ENCODE results near the gene PPCDC.

PPCDC gene

GRCh38 chr15:74995779-74996765, 27.3 kb upstream of the PPCDC start:
- peak overlapping the region; percentile 48 for H3K4me3 ChIP-seq (ENCODE audit: low read depth, low read length)
- no peak for TF ChIP-seq CTCF (IDR thresholded peaks at IDR 0.05; ENCODE audit: borderline replicate concordance, insufficient read depth, low read depth, low read length)

- H3K4me3 ChIP-seq (ENCODE audit: low read depth, low read length), result no peak overlapping the region
- no peak for TF ChIP-seq CTCF (IDR thresholded peaks at IDR 0.05; ENCODE audit: borderline replicate concordance, insufficient read depth, low read depth, low read length)
Observed at GRCh38 chr15:74997141-74997540, 26.2 kb upstream of the PPCDC start.

GRCh38 chr15:74997543-74997942, 25.8 kb upstream of the PPCDC start:
- TF ChIP-seq CTCF (IDR thresholded peaks at IDR 0.05; ENCODE audit: borderline replicate concordance, insufficient read depth, low read depth, low read length), result no peak
- no peak overlapping the region for H3K4me3 ChIP-seq (ENCODE audit: low read depth, low read length)

GRCh38 chr15:75001310-75001709, 22.1 kb upstream of the PPCDC start:
- H3K4me3 ChIP-seq (ENCODE audit: low read depth, low read length), result no peak overlapping the region
- no peak for TF ChIP-seq CTCF (IDR thresholded peaks at IDR 0.05; ENCODE audit: borderline replicate concordance, insufficient read depth, low read depth, low read length)

- H3K4me3 ChIP-seq (ENCODE audit: low read depth, low read length), result no peak overlapping the region
- TF ChIP-seq CTCF (IDR thresholded peaks at IDR 0.05; ENCODE audit: borderline replicate concordance, insufficient read depth, low read depth, low read length), result no peak
Observed at GRCh38 chr15:75002398-75002797, 21.0 kb upstream of the PPCDC start.

GRCh38 chr15:75007216-75007615, 16.2 kb upstream of the PPCDC start:
- no peak overlapping the region for H3K4me3 ChIP-seq (ENCODE audit: low read depth, low read length)
- no peak for TF ChIP-seq CTCF (IDR thresholded peaks at IDR 0.05; ENCODE audit: borderline replicate concordance, insufficient read depth, low read depth, low read length)

- peak overlapping the region; percentile 16 for H3K4me3 ChIP-seq (ENCODE audit: low read depth, low read length)
- TF ChIP-seq CTCF (IDR thresholded peaks at IDR 0.05; ENCODE audit: borderline replicate concordance, insufficient read depth, low read depth, low read length), result no peak
Observed at GRCh38 chr15:75008221-75008625, 15.2 kb upstream of the PPCDC start.

All from GM12875 (cell line).